ENCODE results near the gene TSFM.

DNA sequence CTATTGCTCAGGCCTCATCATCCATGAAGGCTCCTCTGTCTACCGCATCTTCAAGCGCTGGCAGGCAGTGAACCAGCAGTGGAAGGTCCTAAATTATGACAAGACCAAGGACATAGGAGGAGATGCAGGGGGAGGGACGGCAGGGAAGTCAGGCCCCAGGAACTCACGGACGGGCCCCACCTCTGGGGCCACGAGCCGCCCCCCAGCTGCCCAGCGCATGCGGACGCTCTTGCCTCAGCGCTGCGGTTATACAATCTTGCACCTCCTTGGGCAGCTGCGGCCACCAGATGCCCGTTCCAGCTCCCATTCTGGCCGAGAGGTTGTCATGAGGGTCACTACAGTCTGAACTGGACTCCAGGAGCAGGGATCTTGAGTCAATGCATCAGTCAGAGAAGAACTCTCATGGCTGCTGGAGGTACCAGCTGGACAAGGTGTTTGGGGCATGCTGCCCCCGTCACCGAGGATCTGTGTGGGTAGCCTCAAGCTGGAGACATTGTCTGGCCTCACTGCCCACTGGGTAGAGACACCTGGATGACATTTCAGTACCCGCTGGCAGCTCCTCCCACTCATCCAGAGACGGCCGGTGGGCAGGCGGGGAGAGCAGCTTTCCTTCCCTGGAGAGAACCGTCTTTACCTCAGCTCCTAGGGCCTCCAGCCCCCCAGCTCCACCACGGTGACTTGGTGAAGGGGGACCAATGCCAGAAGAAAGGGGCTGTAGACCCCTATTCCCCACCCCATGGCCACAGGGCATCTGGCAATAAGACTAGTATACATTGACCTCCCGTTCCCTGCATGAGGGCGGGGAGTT lies 23.8 kb upstream of the TSFM start:
- TF ChIP-seq, protein P1, sequence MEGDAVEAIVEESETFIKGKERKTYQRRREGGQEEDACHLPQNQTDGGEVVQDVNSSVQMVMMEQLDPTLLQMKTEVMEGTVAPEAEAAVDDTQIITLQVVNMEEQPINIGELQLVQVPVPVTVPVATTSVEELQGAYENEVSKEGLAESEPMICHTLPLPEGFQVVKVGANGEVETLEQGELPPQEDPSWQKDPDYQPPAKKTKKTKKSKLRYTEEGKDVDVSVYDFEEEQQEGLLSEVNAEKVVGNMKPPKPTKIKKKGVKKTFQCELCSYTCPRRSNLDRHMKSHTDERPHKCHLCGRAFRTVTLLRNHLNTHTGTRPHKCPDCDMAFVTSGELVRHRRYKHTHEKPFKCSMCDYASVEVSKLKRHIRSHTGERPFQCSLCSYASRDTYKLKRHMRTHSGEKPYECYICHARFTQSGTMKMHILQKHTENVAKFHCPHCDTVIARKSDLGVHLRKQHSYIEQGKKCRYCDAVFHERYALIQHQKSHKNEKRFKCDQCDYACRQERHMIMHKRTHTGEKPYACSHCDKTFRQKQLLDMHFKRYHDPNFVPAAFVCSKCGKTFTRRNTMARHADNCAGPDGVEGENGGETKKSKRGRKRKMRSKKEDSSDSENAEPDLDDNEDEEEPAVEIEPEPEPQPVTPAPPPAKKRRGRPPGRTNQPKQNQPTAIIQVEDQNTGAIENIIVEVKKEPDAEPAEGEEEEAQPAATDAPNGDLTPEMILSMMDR (IDR thresholded peaks at IDR 0.05) = no peak
- TF ChIP-seq ZFX (IDR thresholded peaks at IDR 0.05; ENCODE audit: borderline replicate concordance) = no peak

All from 22Rv1 (cell line).